ENCODE data around the gene CCDC160. TPM values are rescaled to one million over a fixed set of nuclear protein-coding genes. Genes with fewer than 3 reads are reported as not detected.

Gene CCDC160
- total RNA-seq, 1 donor from 2014 or later: 8.5 TPM

GRCh38 chrX:134244043-134244442 is 7.1 kb downstream of the CCDC160 start:
- Mint-ChIP-seq H3K4me1 (peaks cover 59% of the 10 kb centered on the region), H3K27ac (ENCODE audit: unreplicated experiment) (no peak overlapping the region), H3K27me3 (ENCODE audit: low read depth) (no peaks in the 10 kb centered on the region), H3K36me3 (ENCODE audit: low read depth) (peaks cover 4% of the 10 kb centered on the region), H3K4me3 (no peak overlapping the region), H3K9me3 (no peaks in the 10 kb centered on the region)
- TF ChIP-seq, protein P1, sequence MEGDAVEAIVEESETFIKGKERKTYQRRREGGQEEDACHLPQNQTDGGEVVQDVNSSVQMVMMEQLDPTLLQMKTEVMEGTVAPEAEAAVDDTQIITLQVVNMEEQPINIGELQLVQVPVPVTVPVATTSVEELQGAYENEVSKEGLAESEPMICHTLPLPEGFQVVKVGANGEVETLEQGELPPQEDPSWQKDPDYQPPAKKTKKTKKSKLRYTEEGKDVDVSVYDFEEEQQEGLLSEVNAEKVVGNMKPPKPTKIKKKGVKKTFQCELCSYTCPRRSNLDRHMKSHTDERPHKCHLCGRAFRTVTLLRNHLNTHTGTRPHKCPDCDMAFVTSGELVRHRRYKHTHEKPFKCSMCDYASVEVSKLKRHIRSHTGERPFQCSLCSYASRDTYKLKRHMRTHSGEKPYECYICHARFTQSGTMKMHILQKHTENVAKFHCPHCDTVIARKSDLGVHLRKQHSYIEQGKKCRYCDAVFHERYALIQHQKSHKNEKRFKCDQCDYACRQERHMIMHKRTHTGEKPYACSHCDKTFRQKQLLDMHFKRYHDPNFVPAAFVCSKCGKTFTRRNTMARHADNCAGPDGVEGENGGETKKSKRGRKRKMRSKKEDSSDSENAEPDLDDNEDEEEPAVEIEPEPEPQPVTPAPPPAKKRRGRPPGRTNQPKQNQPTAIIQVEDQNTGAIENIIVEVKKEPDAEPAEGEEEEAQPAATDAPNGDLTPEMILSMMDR (conservative IDR thresholded peaks at IDR 0.05): no peak
- no peak for DNase-seq (ENCODE audit: low read depth, low spot score)

DNA sequence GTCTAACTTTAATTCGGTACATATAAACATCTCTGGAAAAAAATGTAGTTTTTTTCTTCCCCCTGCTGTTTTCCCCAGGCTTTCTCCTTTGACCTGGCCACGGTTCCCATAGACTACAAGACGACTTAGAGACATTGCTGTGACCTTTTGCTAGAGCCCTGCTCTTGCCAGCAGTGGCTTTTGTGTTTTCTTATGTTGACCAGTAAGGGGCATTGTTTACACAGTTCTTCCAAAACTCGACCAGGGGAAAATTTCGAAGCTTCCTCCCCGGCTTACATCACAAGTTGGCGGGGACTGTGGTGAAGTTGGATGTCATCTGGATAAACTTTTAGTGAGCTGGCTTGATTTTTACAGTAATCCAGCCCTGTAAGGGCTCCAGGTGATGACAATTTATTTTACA is 9.3 kb downstream of the CCDC160 start:
- H3K27me3 Mint-ChIP-seq (ENCODE audit: low read depth): no peaks in the 10 kb centered on the region
- TF ChIP-seq, protein P1 (conservative IDR thresholded peaks at IDR 0.05): no peak
- H3K4me3 Mint-ChIP-seq: peak overlapping the region; percentile 34
- H3K9me3 Mint-ChIP-seq: peaks cover 3% of the 10 kb centered on the region
- H3K4me1 Mint-ChIP-seq: peaks cover 42% of the 10 kb centered on the region
- no peak overlapping the region for H3K27ac Mint-ChIP-seq (ENCODE audit: unreplicated experiment)
- DNase-seq (ENCODE audit: low read depth, low spot score): no peak
- peaks cover 4% of the 10 kb centered on the region for H3K36me3 Mint-ChIP-seq (ENCODE audit: low read depth)

- peaks cover 3% of the 10 kb centered on the region for H3K9me3 Mint-ChIP-seq
- DNase-seq (ENCODE audit: low read depth, low spot score): no peak
- TF ChIP-seq, protein P1 (conservative IDR thresholded peaks at IDR 0.05): no peak
- no peaks in the 10 kb centered on the region for H3K27me3 Mint-ChIP-seq (ENCODE audit: low read depth)
- H3K4me3 Mint-ChIP-seq: no peak overlapping the region
- H3K4me1 Mint-ChIP-seq: peaks cover 30% of the 10 kb centered on the region
- H3K27ac Mint-ChIP-seq (ENCODE audit: unreplicated experiment): no peak overlapping the region
- H3K36me3 Mint-ChIP-seq (ENCODE audit: low read depth): peaks cover 4% of the 10 kb centered on the region
Observed at GRCh38 chrX:134247492-134247891, 10.5 kb downstream of the CCDC160 start.

GRCh38 chrX:134249241-134249640 is 12.3 kb downstream of the CCDC160 start:
- H3K27ac Mint-ChIP-seq (ENCODE audit: unreplicated experiment): no peak overlapping the region
- no peaks in the 10 kb centered on the region for H3K36me3 Mint-ChIP-seq (ENCODE audit: low read depth)

GRCh38 chrX:134251241-134251640 is 14.3 kb downstream of the CCDC160 start:
- H3K27me3 Mint-ChIP-seq (ENCODE audit: low read depth): no peaks in the 10 kb centered on the region
- no peak overlapping the region for H3K4me3 Mint-ChIP-seq
- no peaks in the 10 kb centered on the region for H3K36me3 Mint-ChIP-seq (ENCODE audit: low read depth)
- H3K9me3 Mint-ChIP-seq: peaks cover 7% of the 10 kb centered on the region
- TF ChIP-seq, protein P1 (conservative IDR thresholded peaks at IDR 0.05): no peak
- peaks cover 10% of the 10 kb centered on the region for H3K4me1 Mint-ChIP-seq
- no peak for DNase-seq (ENCODE audit: low read depth, low spot score)
- no peak overlapping the region for H3K27ac Mint-ChIP-seq (ENCODE audit: unreplicated experiment)

More at GRCh38 chrX:134249241-134249640, 12.3 kb downstream of the CCDC160 start:
- TF ChIP-seq, protein P1 (conservative IDR thresholded peaks at IDR 0.05): no peak
- Mint-ChIP-seq H3K9me3 (peaks cover 3% of the 10 kb centered on the region), H3K4me1 (peaks cover 21% of the 10 kb centered on the region), H3K4me3 (no peak overlapping the region), H3K27me3 (ENCODE audit: low read depth) (no peaks in the 10 kb centered on the region)
- DNase-seq (ENCODE audit: low read depth, low spot score): no peak

- H3K4me1 Mint-ChIP-seq: peaks cover 5% of the 10 kb centered on the region
- no peak overlapping the region for H3K4me3 Mint-ChIP-seq
- TF ChIP-seq, protein P1 (conservative IDR thresholded peaks at IDR 0.05): no peak
- no peak overlapping the region for H3K27ac Mint-ChIP-seq (ENCODE audit: unreplicated experiment)
- H3K9me3 Mint-ChIP-seq: peaks cover 11% of the 10 kb centered on the region
- H3K27me3 Mint-ChIP-seq (ENCODE audit: low read depth): no peaks in the 10 kb centered on the region
- H3K36me3 Mint-ChIP-seq (ENCODE audit: low read depth): no peaks in the 10 kb centered on the region
- DNase-seq (ENCODE audit: low read depth, low spot score): no peak
Observed at GRCh38 chrX:134254511-134254910, 17.5 kb downstream of the CCDC160 start.
